Endometrial microvascular endothelial cells (primary cell): ENCODE results near the gene DGKI. TPM values are rescaled to one million over a fixed set of nuclear protein-coding genes. Genes with fewer than 3 reads are reported as not detected.

ENCODE experiments used
- in situ Hi-C: cut with HindIII; loops from 2 replicates; pipeline ENCODE4 v1.10.0; 2017; ENCODE audit warnings: low sequenced_read_pairs, low pct_unique_long_range_greater_than_20kb; ENCODE audit errors: inconsistent ontology term
- total RNA-seq: library from RNA; depleted of rRNA; stranded (reverse); fragments of >200 nt; gene quantifications from one replicate; pipeline ENCODE4 v1.2.3, GENCODE V29; 2015; ENCODE audit errors: inconsistent ontology term

Gene DGKI
- total RNA-seq, 1 donor from 2014 or later, result not detected

- in situ Hi-C loops, result no loop called here
Measured at GRCh38 chr7:137642031-137642430, 204.7 kb downstream of the DGKI start.

GRCh38 chr7:137636376-137636775, 210.4 kb downstream of the DGKI start:
- in situ Hi-C loops, result no loop called here

GRCh38 chr7:137635874-137636273, 210.9 kb downstream of the DGKI start:
- in situ Hi-C loops, result no loop called here

GRCh38 chr7:137635132-137635531, 211.6 kb downstream of the DGKI start:
- in situ Hi-C loops, result no loop called here

- in situ Hi-C loops, result no loop called here
Measured at GRCh38 chr7:137634356-137634755, 212.4 kb downstream of the DGKI start.

- in situ Hi-C loops, result no loop called here
Measured at GRCh38 chr7:137633133-137633532, 213.6 kb downstream of the DGKI start.

GRCh38 chr7:137628216-137628615, 218.6 kb downstream of the DGKI start:
- in situ Hi-C loops, result no loop called here

- in situ Hi-C loops, result no loop called here
Measured at GRCh38 chr7:137626469-137627067, 220.2 kb downstream of the DGKI start.

- in situ Hi-C loops, result no loop called here
Measured at GRCh38 chr7:137625197-137625596, 221.6 kb downstream of the DGKI start.

GRCh38 chr7:137619181-137619580, 227.6 kb downstream of the DGKI start:
- in situ Hi-C loops, result no loop called here

GRCh38 chr7:137618748-137619147, 228.0 kb downstream of the DGKI start:
- in situ Hi-C loops, result no loop called here

- in situ Hi-C loops, result no loop called here
Measured at GRCh38 chr7:137613006-137613525, 233.7 kb downstream of the DGKI start.

- in situ Hi-C loops, result no loop called here
Measured at GRCh38 chr7:137611606-137612005, 235.2 kb downstream of the DGKI start.

- in situ Hi-C loops, result no loop called here
Measured at GRCh38 chr7:137609500-137609899, 237.3 kb downstream of the DGKI start.

GRCh38 chr7:137606061-137606674, 240.6 kb downstream of the DGKI start:
- in situ Hi-C loops, result no loop called here

- in situ Hi-C loops, result no loop called here
Measured at GRCh38 chr7:137603043-137603442, 243.7 kb downstream of the DGKI start.

GRCh38 chr7:137601642-137602041, 245.1 kb downstream of the DGKI start:
- in situ Hi-C loops, result no loop called here

GRCh38 chr7:137597856-137598255, 248.9 kb downstream of the DGKI start:
- in situ Hi-C loops, result no loop called here

- in situ Hi-C loops, result no loop called here
Measured at GRCh38 chr7:137593115-137593711, 253.6 kb downstream of the DGKI start.

GRCh38 chr7:137592232-137592896, 254.4 kb downstream of the DGKI start:
- in situ Hi-C loops, result no loop called here
